Smooth muscle cell (in vitro differentiated cells): ENCODE results near the gene TPO. TPM values are rescaled to one million over a fixed set of nuclear protein-coding genes. Genes with fewer than 3 reads are reported as not detected.

Source experiments
- DNase-seq: peaks from one replicate; lab custom pipeline; 2025; ENCODE audit not compliant: unreplicated experiment; lab: John Stamatoyannopoulos, UW
- H2AFZ ChIP-seq: fragments of 200-600 bp; sonication (generic); 2 replicates; pipeline ENCODE4 v1.6.0; 2016; ENCODE audit warnings: antibody characterized with exemption, low read depth, mild to moderate bottlenecking
- H3F3A ChIP-seq: fragments of 200-600 bp; sonication (generic); 2 replicates; pipeline ENCODE4 v1.6.0; 2017; ENCODE audit warnings: antibody characterized with exemption, low read depth
- H3K27ac ChIP-seq: fragments of 200-600 bp; sonication (generic); 2 replicates; pipeline ENCODE4 v1.5.1; 2016; ENCODE audit warnings: low read depth, mild to moderate bottlenecking
- H3K27me3 ChIP-seq: fragments of 200-600 bp; sonication (generic); 2 replicates; pipeline ENCODE4 v1.6.1; 2016; ENCODE audit warnings: low read depth, mild to moderate bottlenecking
- H3K36me3 ChIP-seq: fragments of 200-600 bp; sonication (generic); 2 replicates; pipeline ENCODE4 v1.5.1; 2016; ENCODE audit warnings: low read depth
- H3K4me1 ChIP-seq: fragments of 200-600 bp; sonication (generic); 2 replicates; pipeline ENCODE4 v1.5.1; 2016; ENCODE audit warnings: low read depth
- H3K4me2 ChIP-seq: fragments of 200-600 bp; sonication (generic); 2 replicates; pipeline ENCODE4 v1.6.0; 2016; ENCODE audit warnings: mild to moderate bottlenecking
- H3K4me3 ChIP-seq: fragments of 200-600 bp; sonication (generic); 2 replicates; pipeline ENCODE4 v1.5.1; 2016; ENCODE audit warnings: mild to moderate bottlenecking
- H3K79me2 ChIP-seq: fragments of 200-600 bp; sonication (generic); 2 replicates; pipeline ENCODE4 v1.6.0; 2016; ENCODE audit warnings: low read depth, mild to moderate bottlenecking
- H3K9ac ChIP-seq: fragments of 200-600 bp; sonication (generic); 2 replicates; pipeline ENCODE4 v1.6.0; 2016; ENCODE audit warnings: low read depth
- H3K9me3 ChIP-seq: fragments of 200-600 bp; sonication (generic); replicated peaks from 2 replicates; pipeline ENCODE4 v1.5.1; 2016; ENCODE audit warnings: low read depth
- H4K20me1 ChIP-seq: fragments of 200-600 bp; sonication (generic); 2 replicates; pipeline ENCODE4 v1.6.0; 2016; ENCODE audit warnings: low read depth
- CTCF ChIP-seq: fragments of 200-600 bp; sonication (generic); IDR thresholded peaks from 2 replicates; pipeline ENCODE4 v1.5.1; 2017; ENCODE audit warnings: borderline replicate concordance, mild to moderate bottlenecking, antibody characterized with exemption; ENCODE audit not compliant: insufficient read depth, poor library complexity, severe bottlenecking
- WGBS: methylation state at CpG from one replicate; pipeline ENCODE4 v1.1.7; 2016; ENCODE audit warnings: low lambda C conversion rate; 5-methylcytosine and 5-hydroxymethylcytosine counted together
- polyA plus RNA-seq: library from polyadenylated mRNA; unstranded; fragments of >200 nt; fragmentation: Nextera tagmentation; extraction: Ambion mirVana; gene quantifications from 2 replicates; pipeline ENCODE4 v1.2.1, GENCODE V29; 2016
- total RNA-seq: library from RNA; depleted of rRNA; stranded (reverse); fragments of >200 nt; gene quantifications from 2 replicates; pipeline ENCODE4 v1.2.3, GENCODE V29; 2014

The TPO gene
- total and polyA plus RNA-seq, 2 experiments from 2014 or later, result not detected

- WGBS, result 91% methylated on average over 23 of the region's 23 CpGs
- no peak overlapping the region for H3K9ac ChIP-seq
These were observed 7.7 kb downstream of the TPO start for GRCh38 chr2:1420746-1421480.

GRCh38 chr2:1421731-1422130 lies 8.5 kb downstream of the TPO start:
- H3K36me3 ChIP-seq, result no peaks in the 10 kb centered on the region
- DNase-seq, result no peak
- 81% methylated on average over 14 of the region's 14 CpGs for WGBS
- H3K4me1 ChIP-seq, result no peaks in the 10 kb centered on the region
- no peaks in the 10 kb centered on the region for H4K20me1 ChIP-seq
- H3K27me3 ChIP-seq, result no peaks in the 10 kb centered on the region
- no peak overlapping the region for H2AFZ ChIP-seq
- no peaks in the 10 kb centered on the region for H3F3A ChIP-seq
- no peaks in the 10 kb centered on the region for H3K9me3 ChIP-seq
- no peak overlapping the region for H3K4me2 ChIP-seq
- no peak for TF ChIP-seq CTCF
- H3K9ac ChIP-seq, result no peak overlapping the region
- no peak overlapping the region for H3K4me3 ChIP-seq
- no peaks in the 10 kb centered on the region for H3K79me2 ChIP-seq
- H3K27ac ChIP-seq, result no peak overlapping the region

More at GRCh38 chr2:1420746-1421480, 7.7 kb downstream of the TPO start:
- H3K9me3 ChIP-seq, result no peaks in the 10 kb centered on the region
- H3K79me2 ChIP-seq, result no peaks in the 10 kb centered on the region
- no peaks in the 10 kb centered on the region for H3K4me1 ChIP-seq
- H3K27me3 ChIP-seq, result no peaks in the 10 kb centered on the region
- no peak for TF ChIP-seq CTCF
- H3K36me3 ChIP-seq, result no peaks in the 10 kb centered on the region
- no peaks in the 10 kb centered on the region for H4K20me1 ChIP-seq
- no peak overlapping the region for H3K27ac ChIP-seq
- no peak for DNase-seq
- H3K4me2 ChIP-seq, result no peak overlapping the region
- no peak overlapping the region for H3K4me3 ChIP-seq
- no peak overlapping the region for H2AFZ ChIP-seq
- H3F3A ChIP-seq, result no peaks in the 10 kb centered on the region

GRCh38 chr2:1422131-1422530 lies 8.9 kb downstream of the TPO start:
- no peaks in the 10 kb centered on the region for H3K9me3 ChIP-seq
- H3K4me3 ChIP-seq, result no peak overlapping the region
- no peak overlapping the region for H3K27ac ChIP-seq
- no peak for DNase-seq
- no peaks in the 10 kb centered on the region for H3K4me1 ChIP-seq
- no peak overlapping the region for H3K4me2 ChIP-seq
- H3F3A ChIP-seq, result no peaks in the 10 kb centered on the region
- no peak overlapping the region for H2AFZ ChIP-seq
- no peaks in the 10 kb centered on the region for H3K27me3 ChIP-seq
- no peaks in the 10 kb centered on the region for H4K20me1 ChIP-seq
- no peaks in the 10 kb centered on the region for H3K79me2 ChIP-seq
- H3K36me3 ChIP-seq, result no peaks in the 10 kb centered on the region
- no peak for TF ChIP-seq CTCF
- H3K9ac ChIP-seq, result no peak overlapping the region
- WGBS, result 90% methylated on average over 22 of the region's 22 CpGs
